ENCODE measurements around the gene RENBP. TPM values are rescaled to one million over a fixed set of nuclear protein-coding genes. Genes with fewer than 3 reads are reported as not detected.

RENBP gene
- total and polyA plus RNA-seq, 2 of the 13 experiments (the other 11 are each of a cell fraction or from before 2014, with no cell fraction given): 1.4 to 2.6 TPM

GRCh38 chrX:153941336-153942252 is 2.8 kb downstream of the RENBP start (continued):
- TF ChIP-seq ZNF687 (CRISPR knock-in tag; IDR thresholded peaks at IDR 0.05): peak; percentile 58
- no peak for TF ChIP-seq SOX13 (IDR thresholded peaks at IDR 0.05)
- 0 out of 4 replicates have a peak, but pooled peaks of 1 of the 2 experiments have one; percentile 9 for TF ChIP-seq SOX13 (CRISPR knock-in tag; conservative IDR thresholded peaks at IDR 0.05 in 1 of 2, IDR thresholded peaks at IDR 0.05 in 1 of 2)
- TF ChIP-seq SALL1 (CRISPR knock-in tag; IDR thresholded peaks at IDR 0.05): 0 out of 2 replicates have a peak, but pooled peaks have one; percentile 16
- no peak for TF ChIP-seq CEBPG (CRISPR knock-in tag; IDR thresholded peaks at IDR 0.05)

DNA sequence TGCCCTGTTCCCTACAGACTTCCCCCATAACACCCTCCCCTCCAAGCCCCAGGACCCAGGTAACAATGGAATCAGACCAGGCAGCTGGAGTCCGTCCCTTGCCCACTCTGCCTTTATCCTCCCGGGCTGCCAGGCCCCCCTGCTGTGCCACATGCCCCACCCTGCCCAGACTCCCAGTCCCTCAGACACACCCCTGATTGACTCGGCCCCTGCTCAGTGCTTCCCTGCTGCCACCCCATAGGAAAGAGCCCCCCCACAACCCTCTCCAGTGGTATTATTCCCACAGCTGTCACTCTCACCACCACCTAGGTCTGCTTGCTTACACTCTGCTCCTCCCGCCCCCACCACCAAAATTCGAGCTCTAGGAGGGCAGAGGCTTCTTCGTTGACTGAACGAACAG is 4.9 kb downstream of the RENBP start:
- intact Hi-C loops (cut with micrococcal nuclease; ENCODE audit: unreplicated experiment): no loop called here
- FAIRE-seq: no peak
- Histone ChIP-seq H3K4me1 (ENCODE audit: insufficient read depth, low read length) (peaks cover 21% of the 10 kb centered on the region), H3K27me3 (ENCODE audit: control insufficient read depth in 1 of 2, insufficient read depth in 2 of 2, low read length in 2 of 2) (no peaks in the 10 kb centered on the region), H3K9me3 (ENCODE audit: low read length) (no peaks in the 10 kb centered on the region), H3K79me2 (ENCODE audit: insufficient read depth, low read length) (no peaks in the 10 kb centered on the region), H2AFZ (ENCODE audit: low read length) (no peak overlapping the region), H3K27ac (ENCODE audit: extremely low read length, insufficient read depth, low read length) (no peak overlapping the region), H3K36me3 (replicated peaks in 1 of 2; ENCODE audit: control insufficient read depth in 1 of 2, insufficient read depth in 2 of 2, low read length in 2 of 2) (no peaks in the 10 kb centered on the region), H4K20me1 (ENCODE audit: insufficient read depth, low read length) (no peaks in the 10 kb centered on the region), H3K4me3 (replicated peaks in 1 of 3; ENCODE audit: insufficient read depth in 1 of 3, low read depth in 2 of 3, low read length in 3 of 3) (no peak overlapping the region), H3K9ac (ENCODE audit: insufficient read depth, low read depth, low read length) (no peak overlapping the region), H3K4me2 (ENCODE audit: low read depth, low read length) (no peak overlapping the region)
- no TSS peak for BruUV-seq (replicated peaks)
- POLR2A ChIA-PET: interaction anchor here (1.1 kb wide), 2 partner anchors 11 to 13 kb away, joined by 3 read pairs; no protein-coding TSS in a partner anchor
- WGBS (ENCODE audit: low lambda C conversion rate): 80% methylated on average over 1 of the region's 7 CpGs
- DNase-seq (ENCODE audit: low spot score): no peak
- ATAC-seq: no peak
- CTCF ChIA-PET (ENCODE audit: low intra/inter-chr PET ratio, low total read pairs): no interaction called here
- in situ Hi-C loops (cut with HindIII; ENCODE audit: extremely low pct_ligation_motif_present, low pct_unique_long_range_greater_than_20kb): no loop called here
- TF ChIP-seq IKZF4 (CRISPR knock-in tag; IDR thresholded peaks at IDR 0.05; ENCODE audit: borderline replicate concordance, low read depth, not compliant biosample characterization): no peak
- no peak for TF ChIP-seq ZNF703 (CRISPR knock-in tag; IDR thresholded peaks at IDR 0.05; ENCODE audit: borderline replicate concordance)
- no peak for TF ChIP-seq ZNF44 (CRISPR knock-in tag; IDR thresholded peaks at IDR 0.05)
- no peak for TF ChIP-seq ZNF737 (CRISPR knock-in tag; IDR thresholded peaks at IDR 0.05; ENCODE audit: borderline replicate concordance)
- no peak for TF ChIP-seq HNF4G (IDR thresholded peaks at IDR 0.05; ENCODE audit: borderline replicate concordance, low read depth, low read length)
- no peak for TF ChIP-seq HNF4G (CRISPR knock-in tag; IDR thresholded peaks at IDR 0.05; ENCODE audit: borderline replicate concordance, low read depth)
- no peak for TF ChIP-seq U2AF2 (IDR thresholded peaks at IDR 0.05; ENCODE audit: low read depth, low read length)
- TF ChIP-seq HOMEZ (CRISPR knock-in tag; IDR thresholded peaks at IDR 0.05; ENCODE audit: low read depth): no peak
- TF ChIP-seq MXD4 (CRISPR knock-in tag; IDR thresholded peaks at IDR 0.05): no peak
- TF ChIP-seq ZNF616 (CRISPR knock-in tag; IDR thresholded peaks at IDR 0.05; ENCODE audit: low read depth): no peak
- no peak for TF ChIP-seq ZFP90 (CRISPR knock-in tag; IDR thresholded peaks at IDR 0.05; ENCODE audit: borderline replicate concordance)
- no peak for TF ChIP-seq ZNF580 (CRISPR knock-in tag; IDR thresholded peaks at IDR 0.05; ENCODE audit: borderline replicate concordance, low read depth)

Data from HepG2 (cell line).